ENCODE measurements around the gene ING5. TPM values are rescaled to one million over a fixed set of nuclear protein-coding genes. Genes with fewer than 3 reads are reported as not detected.

ING5 gene
- total RNA-seq, 2 donors from 2014 or later, result 18.3 to 44.2 TPM

DNA sequence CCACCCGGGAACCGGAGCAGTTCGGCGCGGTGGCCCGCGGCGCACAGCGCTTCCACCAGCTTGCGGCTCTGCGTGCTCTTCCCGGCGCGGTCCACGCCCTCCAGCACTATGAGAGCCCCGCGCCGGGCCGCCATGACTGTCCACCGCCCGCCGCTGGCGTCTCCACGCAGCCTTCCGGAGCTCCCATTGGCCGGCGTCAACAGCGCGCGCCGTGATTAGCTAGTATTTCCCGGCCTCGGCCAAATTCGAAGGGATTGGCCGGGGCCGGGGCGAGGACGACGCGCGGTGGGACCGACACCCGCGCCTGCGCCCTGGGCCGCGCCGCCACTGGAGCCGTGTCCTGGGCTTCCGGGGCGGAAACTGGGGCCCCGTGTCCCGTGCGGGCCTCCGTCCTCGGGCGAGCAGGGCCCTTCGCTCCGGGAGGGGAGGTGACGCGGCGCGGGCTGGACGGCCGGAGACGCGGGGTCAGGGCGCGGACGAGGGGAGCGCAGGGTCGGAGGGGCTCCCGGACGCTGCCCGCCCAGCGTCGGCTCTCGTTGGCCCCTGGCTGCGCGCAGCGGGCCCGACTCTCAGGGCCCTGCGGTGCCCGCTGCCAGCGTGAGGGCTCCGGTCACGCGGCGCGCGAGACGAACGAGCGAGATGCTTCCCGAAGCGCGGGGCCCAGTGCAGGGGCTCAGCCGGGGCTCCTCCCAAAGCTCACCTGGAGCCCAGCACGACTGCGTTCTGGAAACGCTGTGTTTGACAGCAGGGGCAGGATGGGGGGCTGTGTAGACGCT is 15.0 kb upstream of the ING5 start, which contains the start of gene DTYMK:
TSS of gene DTYMK (minus strand) at position 166 of the 776 bp plus-strand sequence. CDS start at position 134, 32 bp downstream.
- no peaks in the 10 kb centered on the region for H3K9me3 ChIP-seq
- H3K4me3 ChIP-seq, result peak within 1 kb of the TSS; percentile 97
- H3K36me3 ChIP-seq, result no peaks in the 10 kb centered on the region
- H3K27ac ChIP-seq, result peak within 1 kb of the TSS; percentile 77
- DNase-seq, result peak; percentile 96
- H3K4me1 ChIP-seq, result peaks cover 5% of the 10 kb centered on the region
- H3K27me3 ChIP-seq, result no peaks in the 10 kb centered on the region
- intact Hi-C loops (cut with DNase I), result no loop called here
- peak within 1 kb of the TSS; percentile 86 to 94 for H3K9ac ChIP-seq (ENCODE audit: low read depth in 2 of 2, low read length in 2 of 2)
- TF ChIP-seq, protein P1, sequence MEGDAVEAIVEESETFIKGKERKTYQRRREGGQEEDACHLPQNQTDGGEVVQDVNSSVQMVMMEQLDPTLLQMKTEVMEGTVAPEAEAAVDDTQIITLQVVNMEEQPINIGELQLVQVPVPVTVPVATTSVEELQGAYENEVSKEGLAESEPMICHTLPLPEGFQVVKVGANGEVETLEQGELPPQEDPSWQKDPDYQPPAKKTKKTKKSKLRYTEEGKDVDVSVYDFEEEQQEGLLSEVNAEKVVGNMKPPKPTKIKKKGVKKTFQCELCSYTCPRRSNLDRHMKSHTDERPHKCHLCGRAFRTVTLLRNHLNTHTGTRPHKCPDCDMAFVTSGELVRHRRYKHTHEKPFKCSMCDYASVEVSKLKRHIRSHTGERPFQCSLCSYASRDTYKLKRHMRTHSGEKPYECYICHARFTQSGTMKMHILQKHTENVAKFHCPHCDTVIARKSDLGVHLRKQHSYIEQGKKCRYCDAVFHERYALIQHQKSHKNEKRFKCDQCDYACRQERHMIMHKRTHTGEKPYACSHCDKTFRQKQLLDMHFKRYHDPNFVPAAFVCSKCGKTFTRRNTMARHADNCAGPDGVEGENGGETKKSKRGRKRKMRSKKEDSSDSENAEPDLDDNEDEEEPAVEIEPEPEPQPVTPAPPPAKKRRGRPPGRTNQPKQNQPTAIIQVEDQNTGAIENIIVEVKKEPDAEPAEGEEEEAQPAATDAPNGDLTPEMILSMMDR (IDR thresholded peaks at IDR 0.05), result no peak

GRCh38 chr2:241689306-241689705 is 12.5 kb upstream of the ING5 start:
- no peaks in the 10 kb centered on the region for H3K9me3 ChIP-seq
- no peak overlapping the region for H3K4me3 ChIP-seq
- H3K4me1 ChIP-seq, result peaks cover 5% of the 10 kb centered on the region
- no peak overlapping the region for H3K27ac ChIP-seq
- no peaks in the 10 kb centered on the region for H3K27me3 ChIP-seq
- TF ChIP-seq, protein P1 (IDR thresholded peaks at IDR 0.05), result no peak
- intact Hi-C loops (cut with DNase I), result no loop called here
- no peaks in the 10 kb centered on the region for H3K36me3 ChIP-seq
- DNase-seq, result no peak
- H3K9ac ChIP-seq (ENCODE audit: low read depth in 2 of 2, low read length in 2 of 2), result no peak overlapping the region

DNA sequence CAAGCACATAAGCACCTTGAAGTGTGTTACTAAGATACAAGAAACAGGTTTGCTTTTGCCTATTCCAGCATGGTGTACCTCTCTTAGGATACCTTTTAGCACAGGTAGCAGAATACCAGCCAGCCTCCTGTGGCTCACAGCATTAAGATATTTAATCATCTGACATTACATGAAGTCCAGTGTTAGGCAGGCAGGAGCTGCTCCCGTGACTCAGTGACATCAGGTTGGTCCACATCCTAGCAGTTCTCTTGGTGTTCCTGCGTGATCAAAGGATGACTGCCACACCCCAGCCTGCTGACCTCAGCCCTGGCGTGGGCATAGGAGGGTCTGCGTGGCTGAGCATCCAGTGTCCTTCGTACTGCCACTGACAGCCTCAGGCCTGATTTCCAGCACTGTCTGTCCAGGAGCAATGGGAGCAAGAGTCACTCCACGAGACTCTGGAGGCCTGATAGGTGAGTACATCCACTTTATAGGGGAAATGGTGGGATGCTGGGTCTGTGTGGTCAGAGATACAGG is 11.6 kb upstream of the ING5 start:
- Histone ChIP-seq H3K9me3 (no peaks in the 10 kb centered on the region), H3K36me3 (peaks cover under 1% of the 10 kb centered on the region), H3K9ac (ENCODE audit: low read depth in 2 of 2, low read length in 2 of 2) (no peak overlapping the region), H3K27ac (no peak overlapping the region), H3K4me3 (no peak overlapping the region), H3K27me3 (no peaks in the 10 kb centered on the region), H3K4me1 (peaks cover 5% of the 10 kb centered on the region)
- intact Hi-C loops (cut with DNase I), result no loop called here
- TF ChIP-seq, protein P1 (IDR thresholded peaks at IDR 0.05), result no peak
- DNase-seq, result no peak

DNA sequence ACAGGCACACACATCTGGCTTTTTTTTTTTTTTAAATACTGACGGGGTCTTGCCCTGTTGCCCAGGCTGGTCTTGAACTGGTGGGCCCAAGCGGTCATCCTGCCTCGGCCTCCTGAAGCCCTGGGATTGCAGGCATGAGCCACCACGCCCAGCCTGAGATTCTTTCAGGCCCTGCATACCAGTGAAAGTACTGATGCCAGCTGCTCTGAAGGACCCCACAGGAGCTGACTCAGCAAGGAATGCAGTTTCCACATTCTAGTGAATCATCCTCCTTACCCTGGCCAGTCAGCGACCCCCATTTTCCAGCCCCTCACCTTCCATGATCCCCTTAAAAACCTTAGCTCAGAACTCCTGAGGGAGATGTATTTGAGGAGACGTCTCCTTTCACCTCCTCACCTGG is 9.4 kb upstream of the ING5 start:
- H3K4me1 ChIP-seq, result no peaks in the 10 kb centered on the region
- TF ChIP-seq, protein P1 (IDR thresholded peaks at IDR 0.05), result no peak
- H3K27ac ChIP-seq, result no peak overlapping the region
- H3K4me3 ChIP-seq, result no peak overlapping the region
- intact Hi-C loops (cut with DNase I), result no loop called here
- no peaks in the 10 kb centered on the region for H3K9me3 ChIP-seq
- H3K27me3 ChIP-seq, result no peaks in the 10 kb centered on the region
- no peak overlapping the region for H3K9ac ChIP-seq (ENCODE audit: low read depth in 2 of 2, low read length in 2 of 2)
- DNase-seq, result no peak
- peaks cover 6% of the 10 kb centered on the region for H3K36me3 ChIP-seq

- DNase-seq, result no peak
- H3K9ac ChIP-seq (ENCODE audit: low read depth in 2 of 2, low read length in 2 of 2), result no peak overlapping the region
- TF ChIP-seq, protein P1 (IDR thresholded peaks at IDR 0.05), result no peak
- H3K27me3 ChIP-seq, result no peaks in the 10 kb centered on the region
- no peak overlapping the region for H3K4me3 ChIP-seq
- no peak overlapping the region for H3K27ac ChIP-seq
- intact Hi-C loops (cut with DNase I), result no loop called here
- H3K36me3 ChIP-seq, result peaks cover 6% of the 10 kb centered on the region
- H3K9me3 ChIP-seq, result no peaks in the 10 kb centered on the region
- H3K4me1 ChIP-seq, result peaks cover 3% of the 10 kb centered on the region
Measured at GRCh38 chr2:241695651-241696050, 6.2 kb upstream of the ING5 start.

All from colonic mucosa (tissue), 4 donors.